Astrocyte of the spinal cord (primary cell): ENCODE data around the gene SH3RF1.

Experiments used
- DNase-seq: peaks from one replicate; pipeline ENCODE4 v3.0.0; 2011; ENCODE audit warnings: low read depth, low spot score
- H3K4me3 ChIP-seq: 2 replicates; pipeline ENCODE4 v1.5.1; 2011; ENCODE audit warnings: low read depth, mild to moderate bottlenecking, low read length, moderate library complexity
- in situ Hi-C: cut with HindIII; loops from 2 replicates; pipeline ENCODE4 v1.10.0; 2017; ENCODE audit warnings: low sequenced_read_pairs
- TF ChIP-seq, protein P1 (sequence below): IDR thresholded peaks from 2 replicates; pipeline ENCODE4 v1.5.1; 2012; ENCODE audit warnings: low read depth, mild to moderate bottlenecking, low read length, inconsistent platforms

Gene SH3RF1

DNA sequence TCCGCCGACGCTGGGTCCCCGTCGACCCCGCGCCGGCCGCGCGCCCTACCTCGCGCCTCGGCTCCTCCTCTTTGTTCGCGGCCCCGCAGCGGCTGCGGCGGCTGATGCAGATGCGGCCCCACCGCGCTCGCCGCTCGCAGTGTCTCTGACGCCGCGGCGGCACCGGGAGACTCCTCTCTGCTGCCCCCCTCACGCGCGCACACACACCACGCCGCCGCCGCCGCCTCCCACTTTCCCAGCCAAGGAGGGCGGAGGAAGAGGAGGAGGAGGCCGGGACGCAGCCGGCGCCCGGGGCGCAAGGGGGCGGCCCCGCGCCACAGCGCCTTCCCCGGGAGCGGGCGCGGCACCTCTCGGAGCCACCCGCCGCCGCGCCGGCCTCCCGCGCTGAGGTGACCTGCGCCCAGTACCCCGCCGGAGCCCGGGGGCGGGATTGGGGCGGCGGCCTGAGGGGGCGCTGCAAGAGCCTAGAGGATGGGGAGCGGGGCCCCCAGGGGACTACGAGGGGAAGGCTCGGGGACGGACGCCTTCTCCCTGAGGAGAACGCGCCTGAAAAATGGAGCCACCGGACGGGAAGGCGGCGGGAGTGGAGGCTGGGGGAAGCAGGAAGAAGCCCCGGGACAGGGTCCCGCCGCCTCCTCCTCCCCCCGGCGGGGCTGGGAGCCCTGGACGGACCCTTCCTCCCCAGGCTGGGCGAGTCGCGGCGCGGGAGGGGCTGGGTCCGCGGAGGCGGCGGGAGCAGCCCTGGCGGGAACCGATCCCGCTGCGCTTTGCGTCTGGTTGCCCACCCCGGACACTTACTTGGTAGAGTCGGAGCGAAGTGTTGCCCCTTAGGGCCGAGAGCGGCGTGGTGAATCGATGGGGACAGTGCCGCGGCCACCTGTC is at the start of gene SH3RF1:
Gene SH3RF1, minus strand, starts transcription at position 147 of the 882 bp plus-strand sequence. CDS start 1,744 bp downstream, outside the sequence.
- in situ Hi-C loops: no loop called here
- peak; percentile 90 for DNase-seq
- H3K4me3 ChIP-seq: peak within 1 kb of the TSS; percentile 85
- TF ChIP-seq, protein P1, sequence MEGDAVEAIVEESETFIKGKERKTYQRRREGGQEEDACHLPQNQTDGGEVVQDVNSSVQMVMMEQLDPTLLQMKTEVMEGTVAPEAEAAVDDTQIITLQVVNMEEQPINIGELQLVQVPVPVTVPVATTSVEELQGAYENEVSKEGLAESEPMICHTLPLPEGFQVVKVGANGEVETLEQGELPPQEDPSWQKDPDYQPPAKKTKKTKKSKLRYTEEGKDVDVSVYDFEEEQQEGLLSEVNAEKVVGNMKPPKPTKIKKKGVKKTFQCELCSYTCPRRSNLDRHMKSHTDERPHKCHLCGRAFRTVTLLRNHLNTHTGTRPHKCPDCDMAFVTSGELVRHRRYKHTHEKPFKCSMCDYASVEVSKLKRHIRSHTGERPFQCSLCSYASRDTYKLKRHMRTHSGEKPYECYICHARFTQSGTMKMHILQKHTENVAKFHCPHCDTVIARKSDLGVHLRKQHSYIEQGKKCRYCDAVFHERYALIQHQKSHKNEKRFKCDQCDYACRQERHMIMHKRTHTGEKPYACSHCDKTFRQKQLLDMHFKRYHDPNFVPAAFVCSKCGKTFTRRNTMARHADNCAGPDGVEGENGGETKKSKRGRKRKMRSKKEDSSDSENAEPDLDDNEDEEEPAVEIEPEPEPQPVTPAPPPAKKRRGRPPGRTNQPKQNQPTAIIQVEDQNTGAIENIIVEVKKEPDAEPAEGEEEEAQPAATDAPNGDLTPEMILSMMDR: peak; percentile 20

DNA sequence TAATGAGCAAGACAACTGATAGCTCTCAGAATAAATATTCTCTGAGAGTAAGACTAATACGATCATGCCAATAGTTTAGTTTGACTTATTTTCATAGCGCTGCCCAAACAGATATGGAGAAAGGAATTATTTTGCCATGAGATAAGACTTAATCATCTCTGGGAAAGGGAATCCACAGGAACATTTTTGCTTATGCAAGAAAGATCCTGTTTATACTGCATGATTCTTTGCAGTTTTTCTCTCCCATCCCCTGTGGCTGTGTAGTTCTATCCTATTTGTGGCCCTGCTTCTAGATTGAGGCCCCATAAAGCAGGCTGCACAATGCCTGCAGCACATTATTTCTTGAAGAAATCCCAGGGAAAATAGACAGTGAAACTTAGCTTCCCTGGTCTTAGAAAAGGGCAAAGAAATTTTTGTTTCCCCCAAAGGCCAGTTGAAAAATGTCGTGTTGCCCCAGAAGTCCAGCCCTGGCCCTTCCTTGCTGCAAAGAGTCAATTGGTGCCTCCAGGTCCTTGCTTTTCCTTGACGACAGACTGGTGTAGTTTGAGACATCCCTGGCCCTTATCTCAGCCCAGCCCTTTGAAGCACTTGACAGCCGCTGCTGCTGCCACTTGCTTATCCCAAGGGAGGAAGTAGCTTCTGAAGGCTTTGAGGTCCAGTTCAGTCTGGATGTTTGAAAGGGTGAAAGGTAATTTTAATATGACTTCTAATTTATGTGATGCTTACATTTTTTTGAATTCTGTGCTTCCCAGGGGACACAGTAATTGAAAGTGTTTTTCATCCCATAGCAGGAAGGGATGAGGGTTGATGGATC is 45.0 kb upstream of the SH3RF1 start:
- TF ChIP-seq, protein P1: no peak
- peak; percentile 65 for DNase-seq
- in situ Hi-C loops: no loop called here
- H3K4me3 ChIP-seq: no peak overlapping the region

DNA sequence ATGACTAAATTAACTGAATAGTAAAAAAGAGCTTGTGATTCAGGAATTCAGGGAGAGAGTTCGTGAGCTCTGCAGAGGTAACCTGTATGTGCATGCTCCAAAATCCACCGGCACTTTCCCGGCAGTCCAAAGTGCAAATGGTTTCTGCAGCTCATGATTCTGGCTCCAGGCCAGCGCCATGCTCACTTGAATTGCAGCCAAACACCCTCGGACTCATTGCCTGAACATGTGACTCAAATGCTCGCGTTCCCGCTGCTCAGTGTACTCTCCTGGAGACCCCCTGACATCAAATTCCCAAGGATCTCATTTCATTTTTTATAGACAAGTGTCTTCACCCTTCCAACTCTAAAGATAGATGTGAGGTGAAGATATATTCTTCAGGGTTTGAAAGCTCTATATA is 44.1 kb upstream of the SH3RF1 start:
- TF ChIP-seq, protein P1: no peak
- in situ Hi-C loops: no loop called here
- DNase-seq: peak; percentile 77
- no peak overlapping the region for H3K4me3 ChIP-seq

DNA sequence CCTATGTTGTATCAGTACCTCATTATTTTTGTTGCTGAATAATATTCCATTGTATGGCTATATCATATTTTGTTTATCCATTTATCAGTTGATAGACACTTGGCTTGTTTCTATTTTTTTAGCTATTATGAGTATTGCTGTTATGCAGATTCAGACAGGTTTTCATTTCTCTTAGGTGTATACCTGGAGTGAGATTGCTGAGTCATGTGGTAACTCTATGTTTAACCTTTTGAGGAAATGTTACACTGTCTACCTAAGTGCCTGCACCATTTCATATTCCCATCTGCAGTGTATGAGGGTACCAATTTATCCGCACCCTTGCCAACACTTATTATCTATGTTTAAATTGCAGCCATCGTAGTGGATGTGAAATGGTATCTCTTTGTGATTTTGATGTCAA is 43.0 kb upstream of the SH3RF1 start:
- no peak overlapping the region for H3K4me3 ChIP-seq
- in situ Hi-C loops: no loop called here
- TF ChIP-seq, protein P1: no peak
- DNase-seq: no peak

DNA sequence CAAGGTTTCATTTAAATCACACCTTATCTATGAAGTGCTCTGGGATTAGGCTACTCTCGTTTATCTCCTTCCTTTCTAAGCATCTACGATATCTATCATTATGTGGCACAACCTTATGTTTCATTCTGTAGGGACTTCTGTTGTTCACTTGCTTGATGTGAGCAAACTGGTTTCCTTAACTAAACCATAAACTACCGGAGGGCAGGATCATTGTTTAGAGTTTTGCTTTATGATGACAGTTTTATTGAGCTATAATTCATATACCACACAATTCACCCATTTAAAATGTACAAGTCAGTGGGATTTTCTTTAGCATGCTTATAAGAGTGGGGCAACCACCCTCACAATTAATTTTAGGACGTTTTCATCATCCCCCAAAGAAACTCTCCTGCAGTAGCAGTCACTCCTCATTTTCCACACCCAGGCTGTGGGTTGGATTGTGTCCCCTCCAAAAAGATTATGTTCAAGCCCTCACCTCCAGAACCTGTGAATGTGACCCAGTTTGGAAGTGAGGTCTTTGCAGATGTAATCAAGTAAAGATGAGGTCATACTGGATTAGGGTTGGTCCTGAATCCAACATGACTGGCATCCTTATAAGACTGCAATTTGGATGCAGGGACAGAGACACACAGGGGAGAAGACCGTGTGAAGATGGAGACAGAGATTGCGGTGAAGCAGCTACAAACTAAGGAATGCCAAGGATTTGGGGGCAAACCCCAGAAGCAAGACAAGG is 42.1 kb upstream of the SH3RF1 start:
- TF ChIP-seq, protein P1: no peak
- in situ Hi-C loops: no loop called here
- H3K4me3 ChIP-seq: no peak overlapping the region
- DNase-seq: no peak
